GM18861 (cell line): ENCODE data around the gene GUCA1A.
"Not testable (repeated sequence)": the region's sequence is repeated elsewhere in the genome, so short reads cannot be mapped to it uniquely, and the experiment has no call there.

Experiments
- ATAC-seq: cut with Tn5 transposase; IDR thresholded peaks from one replicate; pipeline ENCODE4 v1.9.1; 2021; ENCODE audit not compliant: unreplicated experiment

Gene GUCA1A

DNA sequence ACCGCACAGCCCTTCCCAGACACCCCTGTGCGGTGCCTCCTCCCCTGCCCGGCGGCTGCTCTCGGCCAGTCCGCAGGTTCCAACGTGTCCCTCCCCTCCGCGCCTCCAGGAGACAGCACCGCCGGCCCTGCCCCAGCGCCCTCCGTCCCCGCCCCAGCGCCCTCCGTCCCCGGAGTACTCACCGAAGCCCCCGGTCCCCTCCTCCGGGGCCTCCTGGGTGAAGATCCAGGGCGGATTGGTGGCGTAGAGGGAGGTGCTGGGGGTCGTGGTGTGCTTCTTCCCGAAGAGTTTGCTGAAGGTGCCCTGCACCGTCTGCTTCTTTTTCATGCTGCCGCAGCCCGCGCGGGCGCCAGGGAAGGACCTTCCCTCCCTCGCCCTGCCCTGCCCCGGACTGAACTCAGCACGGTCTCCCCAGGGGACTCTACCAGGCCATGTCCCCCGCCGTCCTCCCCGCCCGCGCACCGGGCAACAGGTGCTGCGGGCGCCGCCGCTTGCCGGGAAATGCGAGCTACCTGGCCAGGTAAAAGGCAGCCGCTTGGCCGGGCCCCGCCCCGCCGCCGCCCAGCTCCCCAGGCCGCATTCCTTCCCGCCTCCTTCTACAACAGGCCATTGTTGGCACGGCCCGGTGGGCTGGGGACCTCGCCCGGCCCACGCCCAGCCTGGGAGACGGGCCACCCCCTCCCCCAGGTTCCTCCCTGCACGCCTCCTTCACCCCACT is 30.9 kb upstream of the GUCA1A start, which contains the start of gene C6orf132:
C6orf132 (minus strand) TSS at position 503 of the 718 bp plus-strand sequence; CDS start at position 327, 176 bp downstream.
- ATAC-seq, result no peak

DNA sequence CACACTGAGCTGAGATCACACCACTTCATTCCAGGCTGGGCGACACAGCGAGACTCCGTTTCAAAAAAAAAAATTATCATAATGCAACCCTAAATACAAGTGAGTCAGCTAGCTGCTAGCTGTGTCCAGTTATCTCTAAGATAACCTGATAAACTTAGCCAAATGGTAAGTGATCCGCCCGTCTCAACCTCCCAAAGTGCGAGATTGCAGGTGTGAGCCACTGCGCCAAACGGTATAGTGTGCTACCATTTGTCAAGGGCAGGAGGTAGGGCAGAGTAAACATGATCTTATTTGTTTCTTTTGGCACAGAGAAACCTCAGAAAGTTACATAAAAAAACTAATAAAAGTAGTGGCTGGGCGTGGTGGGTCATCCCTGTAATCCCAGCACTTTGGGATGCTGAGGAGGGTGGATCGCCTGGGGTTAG is 26.0 kb upstream of the GUCA1A start:
- no peak for ATAC-seq

DNA sequence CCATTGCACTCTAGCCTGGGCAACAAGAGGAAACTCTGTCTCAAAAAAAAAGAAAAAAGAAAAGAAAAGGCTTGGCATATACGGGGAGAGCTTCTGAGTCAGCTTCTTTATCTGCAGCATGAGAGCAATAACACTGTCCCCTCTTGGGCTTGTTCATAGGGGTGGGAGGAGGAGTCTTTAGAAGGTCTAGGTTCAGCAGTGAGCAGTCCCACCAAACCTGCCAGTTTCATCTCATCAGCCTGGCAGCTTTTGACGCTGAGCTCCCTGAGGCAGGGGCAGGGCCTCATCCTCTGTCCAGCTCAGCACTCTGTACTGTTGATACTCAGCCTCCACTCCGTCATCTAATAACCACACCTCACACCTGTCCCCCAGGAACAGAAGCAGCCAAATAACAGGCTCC is 25.1 kb upstream of the GUCA1A start:
- ATAC-seq, result no peak

DNA sequence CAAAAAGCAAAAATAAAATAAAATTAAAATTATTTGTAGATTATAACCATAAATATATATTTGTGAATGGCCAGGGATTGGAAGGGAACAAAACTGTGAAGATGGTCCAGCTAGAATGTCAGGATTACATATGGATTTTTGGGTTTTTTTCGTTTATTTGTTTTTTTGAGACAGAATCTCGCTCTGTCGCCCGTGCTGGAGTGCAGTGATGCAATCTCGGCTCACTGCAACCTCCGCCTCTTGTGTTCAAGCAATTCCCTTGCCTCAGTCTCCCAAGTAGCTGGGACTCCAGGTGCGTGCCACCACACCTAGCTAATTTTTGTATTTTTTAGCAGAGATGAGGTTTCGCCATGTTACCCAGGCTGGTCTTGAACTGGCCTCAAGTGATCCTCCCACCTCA is 22.9 kb upstream of the GUCA1A start:
- ATAC-seq, result no peak

DNA sequence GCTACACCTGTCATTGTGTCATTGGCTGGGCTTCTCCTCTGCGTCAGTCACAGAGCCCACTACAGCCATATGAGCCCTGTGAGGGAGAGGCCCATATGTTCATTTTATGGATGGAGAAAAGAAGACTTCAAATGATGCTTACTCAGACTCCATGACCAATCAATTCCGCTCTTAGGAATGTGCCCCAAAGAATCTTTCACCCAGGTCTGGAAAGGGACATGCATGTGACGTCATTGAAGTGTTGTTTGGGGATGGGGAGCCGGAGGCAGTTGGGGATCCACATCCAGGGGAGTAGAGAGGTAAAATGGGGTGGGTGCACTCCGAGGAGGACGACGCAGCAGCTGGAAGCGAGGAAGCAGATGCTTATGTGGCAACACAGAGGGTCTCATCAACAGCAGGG is 21.1 kb upstream of the GUCA1A start:
- ATAC-seq, result no peak

DNA sequence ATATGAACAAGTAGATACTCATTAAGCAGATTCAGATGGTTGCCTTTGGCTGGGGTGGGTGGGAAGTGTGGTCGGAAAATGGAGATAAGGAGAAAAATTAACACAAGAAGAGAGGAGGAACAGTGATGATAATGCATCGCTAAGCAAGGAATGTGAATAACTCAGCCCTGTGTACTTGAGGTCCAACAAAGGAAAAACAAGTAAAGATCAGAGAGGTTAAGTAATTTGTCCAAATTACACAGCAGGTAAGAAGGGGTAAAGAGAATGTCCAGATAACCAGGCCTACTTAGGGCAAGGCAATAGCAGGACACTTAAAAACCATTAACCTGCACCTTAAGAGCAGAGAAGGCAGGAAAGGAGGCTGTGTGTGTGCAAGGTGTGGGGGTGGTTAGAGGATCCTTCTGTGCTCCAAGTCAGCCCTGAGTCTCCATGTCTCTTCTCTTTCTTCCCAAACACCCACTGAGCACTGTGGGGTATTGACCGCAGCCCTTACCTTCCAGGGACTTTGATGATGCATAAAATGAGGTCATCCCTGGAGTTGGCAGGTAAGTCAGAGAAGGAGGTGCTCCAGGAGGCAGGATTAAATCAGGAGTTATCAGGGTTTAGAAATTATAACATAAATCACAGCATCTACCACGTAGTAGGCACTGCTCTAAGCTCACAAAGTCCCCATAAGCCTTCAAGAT is 20.5 kb upstream of the GUCA1A start:
- not testable (repeated sequence) for ATAC-seq

DNA sequence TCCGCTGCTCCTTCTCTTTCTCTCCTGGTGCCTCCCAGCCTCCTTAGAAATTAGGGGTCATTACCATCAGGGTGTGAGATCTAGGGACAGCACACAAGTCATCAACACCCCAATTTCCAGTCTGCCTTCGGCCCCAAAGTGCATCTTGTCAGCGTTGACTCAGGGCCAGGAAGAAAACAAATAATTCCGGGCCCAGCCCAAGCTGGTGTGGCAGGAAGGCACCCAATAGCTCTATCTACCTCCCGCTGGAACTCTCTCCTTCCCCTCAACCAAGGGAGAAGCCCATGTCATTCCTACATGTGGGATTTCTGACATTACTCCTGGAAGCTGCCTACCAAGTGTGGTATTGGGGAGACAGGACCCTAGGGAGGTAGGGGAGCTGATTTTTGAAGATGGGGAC is 19.2 kb upstream of the GUCA1A start:
- no peak for ATAC-seq

DNA sequence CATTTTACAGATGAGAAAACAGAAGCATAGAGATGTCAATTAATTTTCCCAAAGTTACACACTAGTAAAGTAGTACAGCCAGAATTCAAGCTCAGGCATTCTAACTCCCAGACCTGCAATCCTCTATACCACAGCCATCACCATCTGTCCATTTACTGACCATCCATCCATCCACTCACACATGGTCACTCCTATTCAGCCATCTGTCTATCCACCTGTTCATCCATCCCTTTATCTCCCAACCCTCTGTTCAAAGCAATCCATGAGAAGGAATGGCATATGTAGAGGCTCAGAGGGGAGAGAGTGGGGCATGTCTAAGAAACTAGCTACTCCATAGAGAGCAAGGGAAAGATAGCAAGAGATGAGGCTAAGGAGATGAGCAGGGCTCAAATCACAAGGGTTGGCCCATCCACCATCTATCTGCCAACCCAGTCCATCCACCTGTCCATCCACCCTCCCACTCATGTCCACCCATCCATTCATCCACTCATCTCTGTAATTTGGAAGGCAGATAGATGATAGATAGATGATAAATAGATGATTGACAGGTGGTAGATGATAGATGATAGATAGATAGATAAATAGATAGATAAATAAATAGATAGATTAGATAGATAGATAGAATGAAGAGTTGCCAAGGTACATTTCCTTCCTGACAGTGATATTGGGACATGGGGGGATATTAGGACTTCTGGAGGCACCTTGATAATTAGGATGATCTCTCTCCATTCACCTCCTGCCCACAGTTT is 18.5 kb upstream of the GUCA1A start:
- ATAC-seq, result no peak

DNA sequence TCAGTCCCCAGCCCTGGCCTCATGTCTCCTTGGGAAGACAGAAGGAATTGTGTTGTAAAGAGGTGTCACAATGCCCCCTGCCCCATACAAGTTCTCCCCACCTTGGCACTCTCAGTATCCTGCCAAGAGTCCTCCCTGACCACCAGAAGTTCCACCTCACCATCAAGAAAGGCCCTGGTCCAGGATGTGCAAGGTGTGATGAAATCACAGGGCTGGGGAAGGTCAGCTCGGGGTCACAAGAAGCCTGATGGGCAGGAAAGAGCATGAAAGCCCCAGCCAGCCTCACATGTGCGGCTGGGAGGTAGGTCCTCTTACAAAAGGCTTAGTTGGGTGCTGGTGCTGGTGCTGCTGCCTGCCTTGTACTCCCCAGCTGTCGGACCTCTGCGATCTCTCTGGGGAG is 17.9 kb upstream of the GUCA1A start:
- no peak for ATAC-seq

DNA sequence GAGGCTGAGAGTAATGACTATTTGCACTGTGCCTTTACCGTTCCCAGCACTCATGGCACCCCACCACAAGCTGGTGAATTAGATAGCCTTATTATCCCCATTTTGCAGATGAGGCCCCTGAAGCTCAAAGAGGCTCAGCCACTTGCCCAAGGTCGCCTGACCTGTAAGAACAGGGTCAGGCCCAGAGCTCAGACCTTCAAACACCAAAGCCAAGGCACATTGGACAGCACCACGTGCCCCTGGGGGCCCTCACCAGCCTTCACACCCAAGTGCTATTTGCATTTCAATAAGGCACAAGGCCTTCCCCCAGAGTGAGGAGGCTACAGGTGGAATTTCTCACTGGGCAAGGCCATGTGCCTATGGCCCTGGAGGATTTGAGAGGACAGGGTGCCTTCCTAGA is 16.5 kb upstream of the GUCA1A start:
- ATAC-seq, result no peak

DNA sequence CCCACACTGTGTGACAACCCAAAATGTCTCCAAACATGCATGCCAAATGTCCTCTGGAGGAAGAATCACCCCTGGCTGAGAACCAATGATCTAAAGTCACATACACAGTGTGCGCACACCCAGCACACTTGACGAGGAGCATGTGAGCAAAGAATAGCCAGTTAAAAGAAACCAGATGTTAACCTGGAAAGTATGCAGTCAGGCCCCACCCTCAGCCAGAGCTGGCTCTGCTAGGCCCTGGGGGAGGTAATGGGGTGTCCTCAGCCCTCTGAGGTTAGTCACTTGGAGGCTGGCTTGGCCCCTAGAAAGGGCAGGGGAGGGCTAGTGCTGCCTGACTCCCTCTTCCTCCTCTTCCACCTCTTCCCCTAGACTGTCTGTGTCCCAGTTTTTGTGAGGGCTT is 15.2 kb upstream of the GUCA1A start:
- no peak for ATAC-seq

DNA sequence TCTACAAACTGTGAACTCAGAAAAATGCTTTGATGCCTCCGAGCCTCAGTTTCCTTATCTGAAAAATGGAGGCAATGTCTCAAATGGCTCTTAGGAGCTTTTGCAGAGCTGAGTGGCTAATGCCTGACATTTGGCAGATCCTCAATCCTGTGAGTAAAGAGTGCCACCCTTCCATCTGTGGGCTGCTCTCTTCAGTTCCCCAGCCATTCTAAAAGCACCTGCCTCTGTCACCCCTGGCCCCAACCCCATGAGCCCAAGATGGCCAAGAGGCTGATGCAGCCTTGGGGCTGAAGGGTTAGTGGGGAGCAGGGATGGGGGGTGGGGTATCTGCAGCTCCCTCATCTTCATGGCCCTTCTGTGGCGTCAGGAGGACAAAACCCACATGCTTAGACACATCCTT is 14.5 kb upstream of the GUCA1A start:
- ATAC-seq, result no peak

DNA sequence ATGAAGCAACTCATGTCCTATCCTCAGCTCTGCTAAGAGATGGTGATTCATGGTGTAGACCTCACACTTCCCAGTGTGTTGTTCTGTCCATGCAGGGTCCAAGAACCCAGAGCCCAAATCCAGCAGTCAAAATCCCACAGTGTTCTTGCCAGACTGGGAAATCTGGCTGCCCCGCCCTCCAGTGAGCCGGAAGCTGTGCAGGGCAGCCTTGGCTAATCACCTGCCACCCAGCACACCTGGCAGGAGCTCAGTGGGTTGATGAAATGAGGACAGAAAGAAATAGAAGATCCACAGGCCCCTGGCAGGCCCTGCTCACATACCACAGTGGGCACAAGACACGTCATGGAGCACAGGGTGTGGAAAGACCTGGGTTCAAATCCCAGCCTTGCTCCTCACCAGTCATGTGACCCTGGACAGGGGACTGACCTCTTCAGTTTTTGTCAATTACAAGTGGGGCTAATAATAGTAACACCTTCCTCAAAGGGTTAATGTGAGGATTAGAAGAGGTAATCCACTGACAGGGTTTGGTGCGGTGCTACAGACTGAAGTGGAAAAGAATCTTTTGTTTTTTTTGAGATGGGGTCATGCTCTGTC is 13.6 kb upstream of the GUCA1A start:
- ATAC-seq, result no peak

DNA sequence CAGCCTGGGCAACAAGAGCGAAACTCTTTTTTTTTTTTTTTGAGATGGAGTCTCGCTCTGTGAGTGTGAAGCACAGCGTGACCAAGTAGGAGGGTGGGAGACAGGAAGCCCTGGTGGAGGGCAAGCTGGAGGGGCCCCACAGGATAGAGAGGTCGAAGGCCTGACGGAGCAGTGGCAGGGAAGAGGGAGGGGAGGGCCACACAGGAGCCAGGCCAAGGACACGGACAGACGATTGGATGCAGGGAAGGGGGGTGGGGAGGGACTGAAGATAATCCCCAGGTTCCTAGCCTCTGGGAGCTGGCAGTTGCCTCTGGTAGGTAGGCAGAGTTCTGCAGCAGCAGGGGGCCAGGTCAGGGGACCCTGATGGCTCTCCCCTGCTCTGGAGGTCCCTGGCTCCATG is 10.8 kb upstream of the GUCA1A start:
- no peak for ATAC-seq

DNA sequence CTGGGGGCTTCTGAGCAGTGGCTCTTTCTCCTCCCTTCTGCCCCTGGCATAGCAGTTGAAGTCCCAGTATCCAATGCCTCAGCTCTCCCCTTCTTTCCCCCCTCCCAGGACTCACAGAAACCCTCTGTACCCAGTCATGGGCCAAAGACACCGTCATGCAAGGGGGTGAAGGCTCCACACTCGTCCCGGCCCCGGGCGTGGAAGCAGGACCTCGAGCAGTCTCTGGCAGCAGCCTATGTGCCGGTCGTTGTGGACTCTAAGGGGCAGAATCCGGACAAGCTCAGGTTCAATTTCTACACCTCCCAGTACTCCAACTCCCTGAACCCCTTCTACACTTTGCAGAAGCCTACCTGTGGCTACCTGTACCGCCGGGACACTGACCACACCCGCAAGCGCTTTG is 10.4 kb upstream of the GUCA1A start:
- no peak for ATAC-seq

DNA sequence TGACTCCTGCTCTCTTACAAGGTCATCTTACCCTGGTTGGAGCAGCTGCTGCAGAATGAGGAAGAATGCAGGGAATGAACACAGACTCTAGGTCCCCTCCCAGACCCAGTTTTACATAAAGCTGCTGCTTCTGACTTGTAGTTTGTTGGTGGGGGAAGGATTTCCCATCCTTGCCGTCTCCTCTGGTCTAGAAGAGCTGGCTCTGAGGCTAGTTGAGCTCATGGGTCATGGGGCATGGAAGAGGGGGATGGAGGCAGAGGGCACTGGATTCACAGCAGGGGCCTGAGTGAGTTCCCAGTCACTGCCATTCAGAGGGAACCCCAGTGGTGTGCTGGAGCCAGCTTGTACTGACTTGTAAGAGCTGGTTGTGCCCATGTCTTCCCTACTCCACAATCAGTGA is 9.2 kb upstream of the GUCA1A start:
- ATAC-seq, result no peak

DNA sequence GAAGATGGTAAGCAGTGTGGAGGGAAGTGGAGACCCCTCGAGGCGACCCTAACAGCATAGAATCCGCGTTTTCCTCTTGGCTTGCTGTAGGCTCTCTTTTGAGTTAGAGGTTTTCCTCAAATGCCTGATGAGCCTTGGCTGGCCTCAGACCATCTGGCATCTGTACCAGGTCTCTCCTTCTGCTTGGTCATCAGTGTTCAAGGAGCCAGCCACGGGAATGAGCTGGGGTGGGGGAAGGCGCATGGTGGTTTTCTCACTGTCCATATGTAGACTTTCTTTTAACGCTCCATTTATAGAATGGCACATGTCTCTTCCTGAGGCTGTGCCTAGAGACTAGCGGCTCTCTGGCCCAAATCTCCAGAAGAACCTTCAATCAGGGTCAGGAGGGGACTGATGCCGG is 8.1 kb upstream of the GUCA1A start:
- ATAC-seq, result no peak

DNA sequence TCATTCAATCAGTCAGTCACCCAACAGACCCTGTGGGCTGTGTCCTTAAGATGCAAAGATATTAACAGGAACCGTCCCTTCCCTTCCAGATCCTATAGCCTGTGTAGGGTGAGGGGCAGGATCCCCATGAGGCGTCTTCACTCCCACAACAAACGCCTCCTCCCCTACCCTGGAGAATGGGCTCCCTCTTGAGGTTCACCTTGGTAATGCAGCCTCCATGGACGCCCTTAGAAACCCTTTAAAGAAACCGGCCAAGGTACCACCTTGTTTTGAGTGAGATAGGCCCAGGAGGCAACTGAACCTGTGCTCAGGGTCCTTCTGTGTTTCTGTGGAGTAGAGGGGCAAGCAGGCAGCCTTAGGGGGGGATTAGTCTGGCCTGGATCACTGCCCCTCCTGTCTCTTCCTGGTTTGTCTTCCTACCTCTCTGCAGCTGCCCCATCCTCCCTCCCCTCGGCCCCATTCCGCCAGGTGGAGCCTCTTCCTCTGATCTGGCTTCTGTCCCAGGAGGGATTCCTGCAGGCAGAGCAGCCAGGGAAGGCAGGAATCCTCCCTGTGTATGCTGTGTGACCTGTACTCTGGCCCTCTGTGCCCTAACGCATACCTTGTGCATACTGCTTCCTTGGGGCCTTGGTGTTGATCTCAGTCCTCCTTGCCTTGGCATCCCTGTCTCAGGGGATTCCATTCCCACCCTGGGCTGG is 6.6 kb upstream of the GUCA1A start:
- ATAC-seq, result no peak

DNA sequence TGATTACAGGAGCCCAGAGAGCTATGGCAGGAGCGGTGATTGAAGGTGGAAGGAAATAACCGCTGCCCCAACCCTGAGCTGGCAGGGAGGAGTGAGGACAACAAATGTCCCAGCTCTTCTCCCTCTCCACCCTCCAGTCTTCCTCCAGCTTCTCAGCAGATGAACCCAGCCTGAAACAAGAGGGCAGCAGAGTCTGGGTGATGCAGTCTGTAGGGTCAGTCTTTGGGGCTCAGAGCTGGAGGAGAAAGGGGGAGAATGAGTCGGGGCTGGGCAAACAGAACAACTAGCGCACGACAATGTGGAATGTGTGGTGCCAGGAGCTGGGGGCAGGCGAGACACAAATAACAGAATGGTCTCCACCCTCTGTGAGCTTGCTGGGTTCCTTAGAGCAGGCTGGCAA is 4.5 kb upstream of the GUCA1A start:
- ATAC-seq, result no peak

DNA sequence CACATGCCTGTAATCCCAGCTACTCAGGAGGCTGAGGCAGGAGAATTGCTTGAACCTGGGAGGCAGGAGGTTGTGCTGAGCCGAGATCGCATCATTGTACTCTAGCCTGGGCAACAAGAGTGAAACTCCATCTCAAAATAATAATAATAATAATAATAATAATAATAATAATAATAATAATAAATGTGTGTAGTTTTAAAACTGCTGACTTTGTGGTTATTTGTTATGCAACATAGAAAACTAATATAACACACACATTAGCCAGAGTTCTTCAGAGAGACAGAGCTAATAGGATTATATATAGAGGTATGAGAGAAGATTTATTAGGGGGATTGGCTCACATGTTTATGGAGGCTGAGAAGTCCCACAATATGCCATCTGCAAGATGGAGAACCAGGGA is 3.4 kb upstream of the GUCA1A start:
- not testable (repeated sequence) for ATAC-seq
